GM10266 (cell line): ENCODE data around the gene SIGMAR1.

ENCODE experiments used
- DNase-seq: peaks from one replicate; pipeline ENCODE4 v3.0.0; 2012; ENCODE audit errors: extremely low spot score
- CTCF ChIP-seq: IDR thresholded peaks from 2 replicates; pipeline ENCODE4 v1.5.1; 2012; ENCODE audit warnings: mild to moderate bottlenecking, low read depth; ENCODE audit not compliant: control insufficient read depth, insufficient read depth; ENCODE audit errors: missing control alignments

The SIGMAR1 gene

GRCh38 chr9:34610434-34611206 is 27.0 kb downstream of the SIGMAR1 start:
- TF ChIP-seq CTCF, result no peak
- no peak for DNase-seq

- no peak for DNase-seq
Observed at GRCh38 chr9:34607331-34607730, 30.3 kb downstream of the SIGMAR1 start.

GRCh38 chr9:34606905-34607304 is 30.7 kb downstream of the SIGMAR1 start:
- no peak for TF ChIP-seq CTCF
- DNase-seq, result no peak

More at GRCh38 chr9:34607331-34607730, 30.3 kb downstream of the SIGMAR1 start:
- no peak for TF ChIP-seq CTCF

GRCh38 chr9:34606190-34606589 is 31.4 kb downstream of the SIGMAR1 start:
- no peak for TF ChIP-seq CTCF
- DNase-seq, result no peak

- peak; percentile 93 for TF ChIP-seq CTCF
- peak; percentile 88 for DNase-seq
Observed at GRCh38 chr9:34603610-34604231, 33.9 kb downstream of the SIGMAR1 start.

GRCh38 chr9:34601937-34602573 is 35.5 kb downstream of the SIGMAR1 start:
- TF ChIP-seq CTCF, result no peak
- DNase-seq, result no peak

- DNase-seq, result no peak
- TF ChIP-seq CTCF, result no peak
Observed at GRCh38 chr9:34600908-34601307, 36.7 kb downstream of the SIGMAR1 start.
